ENCODE data around the gene ZNF23.
A peak's percentile ranks its signal among the peaks of the same experiment; 100 is the strongest.

The ZNF23 gene

DNA sequence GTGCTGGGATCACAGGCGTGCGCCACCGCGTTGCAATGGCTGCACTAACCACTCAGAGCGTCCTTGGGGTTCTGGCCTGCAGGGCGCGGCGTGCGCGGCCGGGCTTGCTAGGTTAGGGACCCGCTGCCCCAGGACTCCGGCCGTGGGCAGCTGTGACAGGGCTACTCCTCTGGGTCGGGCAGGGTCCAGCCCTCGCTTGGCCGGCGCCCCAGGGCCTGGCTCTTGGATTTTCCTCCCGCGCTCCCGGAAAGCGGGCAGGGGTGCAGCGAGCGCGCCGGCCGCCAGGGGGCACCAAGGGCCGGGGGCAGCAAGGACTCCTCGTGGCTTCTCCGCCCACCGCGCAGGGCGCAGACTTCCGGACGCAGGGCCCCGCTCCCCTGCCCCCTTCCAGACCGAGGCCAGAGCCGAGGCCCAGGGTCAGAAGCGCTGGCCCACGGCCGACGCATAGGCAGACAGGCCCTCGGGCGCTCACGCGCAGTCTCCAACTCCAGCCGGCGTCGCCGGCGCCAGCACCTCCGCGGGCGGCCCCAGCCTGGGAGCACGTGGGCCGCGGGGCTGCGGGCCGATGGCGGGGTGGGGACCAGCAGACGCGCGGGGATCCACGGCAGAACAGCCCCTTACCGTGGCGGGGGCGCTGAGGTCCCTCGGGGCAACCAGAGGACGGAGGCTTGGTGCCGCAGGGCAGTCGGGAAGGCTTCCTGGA lies 20.5 kb downstream of the ZNF23 start:
- no peak overlapping the region for H3K4me3 ChIP-seq (replicated peaks; ENCODE audit: low read depth, low read length)
- DNase-seq (ENCODE audit: extremely low read depth, low read depth) = no peak
- TF ChIP-seq, protein P1, sequence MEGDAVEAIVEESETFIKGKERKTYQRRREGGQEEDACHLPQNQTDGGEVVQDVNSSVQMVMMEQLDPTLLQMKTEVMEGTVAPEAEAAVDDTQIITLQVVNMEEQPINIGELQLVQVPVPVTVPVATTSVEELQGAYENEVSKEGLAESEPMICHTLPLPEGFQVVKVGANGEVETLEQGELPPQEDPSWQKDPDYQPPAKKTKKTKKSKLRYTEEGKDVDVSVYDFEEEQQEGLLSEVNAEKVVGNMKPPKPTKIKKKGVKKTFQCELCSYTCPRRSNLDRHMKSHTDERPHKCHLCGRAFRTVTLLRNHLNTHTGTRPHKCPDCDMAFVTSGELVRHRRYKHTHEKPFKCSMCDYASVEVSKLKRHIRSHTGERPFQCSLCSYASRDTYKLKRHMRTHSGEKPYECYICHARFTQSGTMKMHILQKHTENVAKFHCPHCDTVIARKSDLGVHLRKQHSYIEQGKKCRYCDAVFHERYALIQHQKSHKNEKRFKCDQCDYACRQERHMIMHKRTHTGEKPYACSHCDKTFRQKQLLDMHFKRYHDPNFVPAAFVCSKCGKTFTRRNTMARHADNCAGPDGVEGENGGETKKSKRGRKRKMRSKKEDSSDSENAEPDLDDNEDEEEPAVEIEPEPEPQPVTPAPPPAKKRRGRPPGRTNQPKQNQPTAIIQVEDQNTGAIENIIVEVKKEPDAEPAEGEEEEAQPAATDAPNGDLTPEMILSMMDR (IDR thresholded peaks at IDR 0.05; ENCODE audit: low read depth, low read length, missing control alignments) = peak; percentile 52

DNA sequence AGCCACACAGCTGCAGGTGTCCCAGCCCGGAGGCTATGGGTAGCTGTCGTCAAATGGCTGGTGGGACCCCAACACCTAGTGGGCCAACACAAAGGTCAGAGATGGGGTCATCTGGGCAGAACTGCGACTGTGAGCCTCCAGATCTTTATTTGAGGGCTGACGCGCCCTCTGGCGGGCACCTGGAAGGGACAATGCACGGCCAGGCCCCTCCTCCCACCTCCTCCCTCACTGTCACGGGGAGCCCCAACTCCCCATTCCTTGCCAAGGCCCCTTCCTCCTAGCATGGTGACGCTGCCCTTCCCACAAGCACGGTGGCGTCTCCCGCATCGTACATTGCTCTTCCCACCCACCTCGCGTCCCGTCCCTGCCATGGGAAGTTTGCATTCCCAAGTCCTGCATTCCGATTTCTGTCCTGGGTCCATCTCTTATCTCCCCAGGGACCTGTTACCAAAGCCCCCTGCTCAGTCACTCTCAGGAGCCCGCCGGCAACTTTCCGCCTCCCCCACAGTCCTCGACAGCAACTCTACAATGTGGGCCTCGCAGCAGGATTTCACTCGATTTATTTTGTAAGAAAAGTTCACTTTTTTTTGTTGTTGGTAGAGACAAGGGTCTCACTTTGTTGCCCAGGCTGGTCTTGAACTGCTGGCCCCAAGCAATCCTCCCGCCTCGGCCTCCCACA lies 21.2 kb downstream of the ZNF23 start:
- no peak for DNase-seq (ENCODE audit: extremely low read depth, low read depth)
- TF ChIP-seq, protein P1 (IDR thresholded peaks at IDR 0.05; ENCODE audit: low read depth, low read length, missing control alignments) = peak; percentile 34
- no peak overlapping the region for H3K4me3 ChIP-seq (replicated peaks; ENCODE audit: low read depth, low read length)

DNA sequence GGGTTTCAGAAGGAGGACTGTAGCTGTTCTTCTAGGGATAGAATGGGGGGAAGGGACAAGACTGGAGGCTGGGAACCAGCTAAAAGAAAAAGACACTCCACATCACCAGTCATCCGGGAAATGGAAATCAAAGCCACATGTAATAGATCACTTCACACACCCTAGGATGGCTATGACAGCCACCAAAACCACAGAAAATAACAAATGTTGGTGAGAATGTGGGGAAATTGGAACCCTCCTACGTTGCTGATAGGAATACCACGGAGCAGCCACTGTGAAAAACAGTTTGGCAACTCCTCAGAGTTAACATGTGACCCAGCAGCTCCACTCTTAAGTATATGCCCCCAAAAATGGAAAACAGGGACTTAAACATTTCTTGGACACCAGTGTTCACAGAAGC lies 22.5 kb downstream of the ZNF23 start:
- H3K4me3 ChIP-seq (replicated peaks; ENCODE audit: low read depth, low read length) = no peak overlapping the region
- DNase-seq (ENCODE audit: extremely low read depth, low read depth) = no peak
- TF ChIP-seq, protein P1 (IDR thresholded peaks at IDR 0.05; ENCODE audit: low read depth, low read length, missing control alignments) = no peak

DNA sequence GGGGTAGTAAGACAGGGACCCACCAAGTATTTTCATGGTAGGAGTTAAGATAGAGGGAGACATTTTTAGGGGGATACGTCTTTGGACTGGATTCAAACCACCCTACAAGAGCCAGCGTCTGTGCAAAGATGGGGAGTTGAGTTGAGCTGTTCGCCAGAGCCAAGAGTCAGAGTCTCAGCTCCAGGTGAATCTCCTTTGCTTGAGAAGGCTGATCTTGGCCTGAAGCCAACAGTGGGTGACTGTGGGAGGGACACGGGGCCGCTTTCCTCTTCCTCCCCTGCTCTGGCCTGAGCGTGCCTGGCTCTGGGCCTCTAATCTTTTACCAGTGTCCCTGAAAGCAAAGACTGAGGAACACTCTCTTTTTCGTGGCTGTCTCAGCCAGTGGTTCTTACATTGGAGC lies 25.6 kb downstream of the ZNF23 start:
- H3K4me3 ChIP-seq (replicated peaks; ENCODE audit: low read depth, low read length) = no peak overlapping the region
- TF ChIP-seq, protein P1 (IDR thresholded peaks at IDR 0.05; ENCODE audit: low read depth, low read length, missing control alignments) = no peak

DNA sequence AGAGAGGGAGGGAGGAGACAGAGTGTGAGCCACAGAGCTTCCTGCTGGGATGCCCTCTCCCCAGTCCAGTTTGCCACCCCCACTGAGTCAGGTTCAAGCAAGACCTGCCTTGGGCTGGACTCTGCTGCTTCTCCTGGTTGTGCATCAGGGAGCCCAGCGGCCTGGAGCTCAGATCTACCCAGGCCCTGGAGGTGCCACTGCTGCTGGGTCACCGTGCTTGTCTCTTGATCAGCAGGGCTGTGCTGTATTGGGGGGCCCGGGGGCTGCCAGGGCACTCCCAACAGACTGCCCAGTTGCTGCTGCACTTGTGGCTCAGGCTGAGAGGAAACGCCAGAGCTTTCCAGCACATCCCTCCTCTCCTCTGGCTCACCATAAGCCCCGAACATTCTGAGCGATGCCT lies 29.1 kb downstream of the ZNF23 start:
- DNase-seq (ENCODE audit: extremely low read depth, low read depth) = no peak
- TF ChIP-seq, protein P1 (IDR thresholded peaks at IDR 0.05; ENCODE audit: low read depth, low read length, missing control alignments) = no peak
- no peak overlapping the region for H3K4me3 ChIP-seq (replicated peaks; ENCODE audit: low read depth, low read length)

More for the DNA sequence above, 25.6 kb downstream of the ZNF23 start:
- no peak for DNase-seq (ENCODE audit: extremely low read depth, low read depth)

DNA sequence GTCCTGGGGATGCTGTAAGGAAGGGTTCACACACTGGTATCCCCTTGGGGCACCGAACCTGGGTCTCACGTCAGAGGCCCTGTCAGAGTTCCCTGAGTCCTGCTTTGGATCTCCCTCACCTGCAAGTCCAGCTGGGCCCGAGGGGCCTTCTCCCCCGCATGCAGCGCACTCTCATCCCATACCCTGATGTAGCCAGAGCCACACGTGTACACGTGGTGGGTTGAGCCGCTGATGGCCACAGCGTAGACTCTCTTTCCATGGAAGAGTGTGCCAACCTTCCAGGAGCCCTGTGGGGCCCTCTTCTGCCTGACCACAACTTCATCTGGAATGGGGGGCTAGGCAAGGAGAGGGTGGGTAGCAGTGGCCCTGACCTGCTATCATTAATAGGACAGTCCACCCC lies 30.1 kb downstream of the ZNF23 start:
- no peak for DNase-seq (ENCODE audit: extremely low read depth, low read depth)
- H3K4me3 ChIP-seq (replicated peaks; ENCODE audit: low read depth, low read length) = no peak overlapping the region
- TF ChIP-seq, protein P1 (IDR thresholded peaks at IDR 0.05; ENCODE audit: low read depth, low read length, missing control alignments) = no peak

All from HFF-Myc (cell line).